ENCODE results near the gene LNX2.

The LNX2 gene

GRCh38 chr13:27559719-27560118, 60.6 kb downstream of the LNX2 start:
- TF ChIP-seq EZH2 (IDR thresholded peaks at IDR 0.05; ENCODE audit: borderline replicate concordance, low read depth, low read length, severe bottlenecking) (no peak), CTCF (IDR thresholded peaks at IDR 0.05; ENCODE audit: borderline replicate concordance, extremely low read depth, low read length, poor library complexity, severe bottlenecking) (no peak)
- ATAC-seq (ENCODE audit: insufficient read depth, low read depth), result no peak

DNA sequence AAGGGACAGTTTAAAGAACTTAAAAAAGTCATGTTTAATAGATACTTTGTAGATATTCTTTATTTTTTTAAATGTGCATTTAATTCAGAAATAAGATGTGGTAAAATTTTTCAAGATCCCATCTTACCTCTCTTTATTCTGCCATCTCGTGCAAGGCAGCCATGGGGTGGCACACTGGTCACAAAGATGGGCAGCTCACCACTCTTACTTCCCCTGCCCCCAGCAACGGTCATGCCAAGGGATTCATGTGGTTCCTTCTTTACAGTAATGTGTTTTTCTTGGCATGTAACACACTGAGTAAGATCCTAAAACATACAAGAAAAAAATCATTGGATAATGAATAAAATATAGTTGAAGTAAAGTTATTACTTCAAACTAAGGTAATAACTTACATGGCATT, 64.2 kb downstream of the LNX2 start:
- DNase-seq, result no peak
- Histone ChIP-seq H3K9ac (ENCODE audit: low read depth, low read length) (no peak overlapping the region), H3K4me3 (ENCODE audit: low read depth in 1 of 2, low read length in 2 of 2) (no peak overlapping the region), H3K36me3 (ENCODE audit: insufficient read depth, low read length) (peaks cover 63% of the 10 kb centered on the region), H3K79me2 (ENCODE audit: insufficient read depth, low read length) (no peaks in the 10 kb centered on the region), H4K20me1 (ENCODE audit: insufficient read depth, low read length) (no peaks in the 10 kb centered on the region), H3K4me1 (ENCODE audit: insufficient read depth, low read length) (no peaks in the 10 kb centered on the region), H2AFZ (ENCODE audit: low read depth, low read length) (no peak overlapping the region), H3K27me3 (ENCODE audit: insufficient read depth, low read length, poor library complexity) (no peaks in the 10 kb centered on the region), H3K27ac (ENCODE audit: low read length) (no peak overlapping the region), H3K9me3 (ENCODE audit: insufficient read depth, low read length, severe bottlenecking) (peaks cover 6% of the 10 kb centered on the region), H3K4me2 (ENCODE audit: insufficient read depth, low read length) (no peak overlapping the region)
- no peak for ATAC-seq (ENCODE audit: insufficient read depth, low read depth)
- TF ChIP-seq EZH2 (IDR thresholded peaks at IDR 0.05; ENCODE audit: borderline replicate concordance, low read depth, low read length, severe bottlenecking), result no peak
- no peak for TF ChIP-seq CTCF (IDR thresholded peaks at IDR 0.05; ENCODE audit: borderline replicate concordance, extremely low read depth, low read length, poor library complexity, severe bottlenecking)

More at GRCh38 chr13:27559719-27560118, 60.6 kb downstream of the LNX2 start:
- Histone ChIP-seq H3K27me3 (ENCODE audit: insufficient read depth, low read length, poor library complexity) (no peaks in the 10 kb centered on the region), H3K4me1 (ENCODE audit: insufficient read depth, low read length) (no peaks in the 10 kb centered on the region), H3K27ac (ENCODE audit: low read length) (no peak overlapping the region), H3K79me2 (ENCODE audit: insufficient read depth, low read length) (no peaks in the 10 kb centered on the region), H3K9me3 (ENCODE audit: insufficient read depth, low read length, severe bottlenecking) (peaks cover 6% of the 10 kb centered on the region), H3K4me2 (ENCODE audit: insufficient read depth, low read length) (no peak overlapping the region), H3K4me3 (ENCODE audit: low read depth in 1 of 2, low read length in 2 of 2) (no peak overlapping the region), H2AFZ (ENCODE audit: low read depth, low read length) (no peak overlapping the region), H3K9ac (ENCODE audit: low read depth, low read length) (no peak overlapping the region), H3K36me3 (ENCODE audit: insufficient read depth, low read length) (peaks cover 60% of the 10 kb centered on the region), H4K20me1 (ENCODE audit: insufficient read depth, low read length) (no peaks in the 10 kb centered on the region)
- no peak for DNase-seq

- no peak for ATAC-seq (ENCODE audit: insufficient read depth, low read depth)
- Histone ChIP-seq H3K4me2 (ENCODE audit: insufficient read depth, low read length) (no peak overlapping the region), H3K27ac (ENCODE audit: low read length) (no peak overlapping the region), H3K4me1 (ENCODE audit: insufficient read depth, low read length) (no peaks in the 10 kb centered on the region), H3K4me3 (ENCODE audit: low read depth in 1 of 2, low read length in 2 of 2) (no peak overlapping the region), H3K27me3 (ENCODE audit: insufficient read depth, low read length, poor library complexity) (no peaks in the 10 kb centered on the region), H2AFZ (ENCODE audit: low read depth, low read length) (no peak overlapping the region), H3K36me3 (ENCODE audit: insufficient read depth, low read length) (peaks cover 75% of the 10 kb centered on the region), H3K9me3 (ENCODE audit: insufficient read depth, low read length, severe bottlenecking) (peaks cover 4% of the 10 kb centered on the region), H3K79me2 (ENCODE audit: insufficient read depth, low read length) (no peaks in the 10 kb centered on the region), H3K9ac (ENCODE audit: low read depth, low read length) (no peak overlapping the region), H4K20me1 (ENCODE audit: insufficient read depth, low read length) (no peaks in the 10 kb centered on the region)
- TF ChIP-seq CTCF (IDR thresholded peaks at IDR 0.05; ENCODE audit: borderline replicate concordance, extremely low read depth, low read length, poor library complexity, severe bottlenecking) (no peak), EZH2 (IDR thresholded peaks at IDR 0.05; ENCODE audit: borderline replicate concordance, low read depth, low read length, severe bottlenecking) (no peak)
- DNase-seq, result no peak
These were observed 68.8 kb downstream of the LNX2 start for GRCh38 chr13:27551562-27551961.
